ENCODE results near the gene AGMO.

DNA sequence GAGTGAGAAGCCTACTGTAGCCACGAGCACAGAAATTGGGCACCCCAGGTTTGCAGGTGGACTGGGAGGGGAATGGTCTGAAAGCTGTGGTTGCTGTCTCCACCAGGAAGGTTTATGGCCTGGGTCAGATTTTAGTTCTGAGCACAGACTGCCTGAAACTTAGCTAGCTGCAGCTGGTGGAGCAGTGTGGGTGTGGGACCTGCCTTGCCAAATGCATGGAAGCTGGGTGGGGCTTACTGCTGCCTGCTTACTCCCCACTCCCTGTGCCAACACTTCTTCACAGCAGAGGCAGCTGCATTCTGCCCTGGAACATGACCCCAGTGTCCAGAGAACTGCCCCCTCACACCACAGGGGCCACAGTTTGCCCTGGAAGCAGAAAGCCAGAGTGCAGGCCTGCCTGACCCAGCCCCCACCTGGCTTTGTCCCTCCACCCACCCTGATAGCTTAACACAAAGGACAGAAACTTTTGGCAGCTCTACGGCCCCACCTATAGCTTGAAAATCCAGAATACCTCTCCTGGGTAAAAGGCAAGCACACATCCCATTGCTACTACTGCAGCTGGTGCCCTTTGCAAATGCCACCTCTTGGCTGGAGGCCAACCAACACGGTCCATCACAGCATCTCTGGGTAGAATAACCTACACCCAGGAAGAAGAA, 281.6 kb downstream of the AGMO start:
- TF ChIP-seq, protein P1, sequence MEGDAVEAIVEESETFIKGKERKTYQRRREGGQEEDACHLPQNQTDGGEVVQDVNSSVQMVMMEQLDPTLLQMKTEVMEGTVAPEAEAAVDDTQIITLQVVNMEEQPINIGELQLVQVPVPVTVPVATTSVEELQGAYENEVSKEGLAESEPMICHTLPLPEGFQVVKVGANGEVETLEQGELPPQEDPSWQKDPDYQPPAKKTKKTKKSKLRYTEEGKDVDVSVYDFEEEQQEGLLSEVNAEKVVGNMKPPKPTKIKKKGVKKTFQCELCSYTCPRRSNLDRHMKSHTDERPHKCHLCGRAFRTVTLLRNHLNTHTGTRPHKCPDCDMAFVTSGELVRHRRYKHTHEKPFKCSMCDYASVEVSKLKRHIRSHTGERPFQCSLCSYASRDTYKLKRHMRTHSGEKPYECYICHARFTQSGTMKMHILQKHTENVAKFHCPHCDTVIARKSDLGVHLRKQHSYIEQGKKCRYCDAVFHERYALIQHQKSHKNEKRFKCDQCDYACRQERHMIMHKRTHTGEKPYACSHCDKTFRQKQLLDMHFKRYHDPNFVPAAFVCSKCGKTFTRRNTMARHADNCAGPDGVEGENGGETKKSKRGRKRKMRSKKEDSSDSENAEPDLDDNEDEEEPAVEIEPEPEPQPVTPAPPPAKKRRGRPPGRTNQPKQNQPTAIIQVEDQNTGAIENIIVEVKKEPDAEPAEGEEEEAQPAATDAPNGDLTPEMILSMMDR (conservative IDR thresholded peaks at IDR 0.05; ENCODE audit: low read length) = peak; percentile 18; the same call in 1 of the 2 replicates
- TF ChIP-seq EZH2phosphoT487 (IDR thresholded peaks at IDR 0.05; ENCODE audit: borderline replicate concordance) = no peak

Measured in Loucy (cell line).